ENCODE data around the gene ADAT2.
"Not testable (repeated sequence)": the region's sequence is repeated elsewhere in the genome, so short reads cannot be mapped to it uniquely, and the experiment has no call there.

The ADAT2 gene

GRCh38 chr6:143450453-143451371 lies at the start of gene ADAT2, which contains the start of gene PEX3:
Gene ADAT2 (minus strand): TSS chr6:143450695. CDS start chr6:143450658, 37 bp downstream.
Gene PEX3 (plus strand): TSS chr6:143450805. CDS start chr6:143451043, 238 bp downstream.
- DNase-seq (ENCODE audit: low spot score), result peak; percentile 82

- no peak for DNase-seq (ENCODE audit: low spot score)
Observed at GRCh38 chr6:143498428-143498827, 47.9 kb upstream of the ADAT2 start.

GRCh38 chr6:143496974-143497373 lies 46.5 kb upstream of the ADAT2 start:
- no peak for DNase-seq (ENCODE audit: low spot score)

DNA sequence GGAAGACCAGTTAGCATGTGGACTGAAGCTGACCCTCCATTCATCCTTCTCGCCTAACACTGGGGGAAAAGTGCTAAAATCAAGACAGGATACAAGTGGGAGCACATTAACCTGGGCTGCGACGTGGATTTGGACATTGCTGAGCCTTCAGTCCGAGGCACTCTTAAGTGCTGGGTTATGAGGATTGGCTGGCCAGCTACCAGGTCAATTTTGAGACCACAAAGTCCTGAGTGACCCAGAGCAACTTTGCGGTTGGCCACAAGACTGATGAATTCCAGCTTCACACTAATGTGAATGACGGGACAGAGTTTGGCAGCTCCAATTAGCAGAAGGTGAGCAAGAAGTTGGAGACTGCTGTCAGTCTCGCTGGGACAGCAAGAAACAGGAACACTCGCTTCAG lies 40.3 kb upstream of the ADAT2 start:
- DNase-seq (ENCODE audit: low spot score), result no peak

GRCh38 chr6:143490244-143490643 lies 39.7 kb upstream of the ADAT2 start:
- no peak for DNase-seq (ENCODE audit: low spot score)

DNA sequence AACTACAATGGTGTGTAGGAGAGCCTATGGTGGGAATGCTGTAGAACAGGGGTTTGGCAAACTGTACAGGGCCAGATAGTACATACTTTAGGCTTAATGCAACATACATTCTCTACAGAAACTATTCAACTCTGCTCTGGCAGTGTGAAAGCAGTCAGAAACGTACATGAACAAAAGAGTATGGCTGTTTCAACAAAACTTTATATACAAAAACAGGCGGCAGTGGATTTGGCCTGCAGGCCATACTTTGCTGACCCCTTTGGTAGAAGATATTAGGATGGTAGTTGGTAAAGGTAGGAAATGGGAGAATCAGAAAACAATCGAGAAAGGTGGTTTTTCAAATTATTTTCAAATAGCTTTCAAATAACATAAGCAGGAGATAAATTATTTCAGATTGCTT lies 36.3 kb upstream of the ADAT2 start:
- no peak for DNase-seq (ENCODE audit: low spot score)

- no peak for DNase-seq (ENCODE audit: low spot score)
Observed at GRCh38 chr6:143485967-143486366, 35.5 kb upstream of the ADAT2 start.

DNA sequence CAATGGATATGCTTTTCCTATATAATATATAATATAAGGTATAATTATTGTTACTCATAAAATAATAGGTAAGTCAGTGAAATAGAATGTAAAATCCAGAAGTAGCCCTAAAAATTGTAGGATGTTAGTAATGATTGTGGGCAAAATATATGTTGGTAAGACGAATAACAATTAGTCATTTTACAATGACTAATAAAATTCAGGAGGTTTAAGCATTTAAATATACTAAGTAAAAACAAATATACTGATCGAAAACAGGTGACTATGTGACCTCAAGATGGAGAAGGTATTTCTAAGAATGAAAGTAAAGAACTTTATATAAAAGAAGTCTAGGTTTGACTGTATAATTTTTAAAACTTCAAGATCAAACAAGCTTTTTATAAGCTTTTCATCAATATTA lies 32.1 kb upstream of the ADAT2 start:
- no peak for DNase-seq (ENCODE audit: low spot score)

DNA sequence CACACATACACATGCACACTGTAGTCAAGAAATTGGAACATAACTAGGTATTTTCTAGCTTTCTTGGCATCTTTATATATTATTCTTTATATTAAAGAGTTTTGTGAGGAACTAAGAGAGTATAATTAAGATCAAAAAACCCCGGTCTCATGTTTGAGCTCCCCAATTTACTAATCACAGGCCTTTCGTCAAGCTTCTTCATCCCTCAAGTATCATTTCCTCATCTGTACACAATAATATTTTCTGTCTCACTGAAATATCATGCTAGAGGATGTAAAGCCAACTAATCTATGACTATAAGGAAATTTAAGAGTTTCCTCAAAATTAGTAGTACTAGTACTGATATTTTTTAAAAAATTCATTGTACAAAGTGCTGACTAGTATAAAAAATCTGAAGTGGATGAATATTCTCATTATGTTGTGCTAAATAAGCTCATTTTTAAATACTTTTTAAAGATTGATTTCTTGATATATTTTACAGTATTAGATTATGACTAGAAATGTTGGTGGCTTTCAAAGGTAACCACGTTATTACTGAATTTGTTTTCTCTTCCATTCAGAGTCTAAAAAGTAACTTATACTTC lies 28.1 kb upstream of the ADAT2 start:
- no peak for DNase-seq (ENCODE audit: low spot score)

GRCh38 chr6:143476545-143476944 lies 26.1 kb upstream of the ADAT2 start:
- DNase-seq (ENCODE audit: low spot score), result no peak

- no peak for DNase-seq (ENCODE audit: low spot score)
Observed at GRCh38 chr6:143471822-143472221, 21.3 kb upstream of the ADAT2 start.

DNA sequence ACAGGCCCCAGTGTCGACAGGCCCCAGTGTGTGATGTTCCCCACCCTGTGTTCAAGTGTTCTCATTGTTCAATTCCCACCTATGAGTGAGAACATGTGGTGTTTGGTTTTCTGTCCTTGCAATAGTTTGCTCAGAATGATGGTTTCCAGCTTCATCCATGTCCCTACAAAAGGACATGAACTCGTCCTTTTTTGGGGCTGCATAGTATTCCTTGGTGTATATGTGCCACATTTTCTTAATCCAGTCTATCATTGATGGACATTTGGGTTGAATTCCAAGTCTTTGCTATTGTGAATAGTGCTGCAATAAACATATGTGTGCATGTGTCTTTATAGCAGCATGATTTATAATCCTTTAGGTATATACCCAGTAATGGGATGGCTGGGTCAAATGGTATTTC lies 18.3 kb upstream of the ADAT2 start:
- DNase-seq (ENCODE audit: low spot score), result not testable (repeated sequence)

- DNase-seq (ENCODE audit: low spot score), result no peak
Observed at GRCh38 chr6:143468026-143468425, 17.5 kb upstream of the ADAT2 start.

- DNase-seq (ENCODE audit: low spot score), result no peak
Observed at GRCh38 chr6:143465546-143465945, 15.1 kb upstream of the ADAT2 start.

DNA sequence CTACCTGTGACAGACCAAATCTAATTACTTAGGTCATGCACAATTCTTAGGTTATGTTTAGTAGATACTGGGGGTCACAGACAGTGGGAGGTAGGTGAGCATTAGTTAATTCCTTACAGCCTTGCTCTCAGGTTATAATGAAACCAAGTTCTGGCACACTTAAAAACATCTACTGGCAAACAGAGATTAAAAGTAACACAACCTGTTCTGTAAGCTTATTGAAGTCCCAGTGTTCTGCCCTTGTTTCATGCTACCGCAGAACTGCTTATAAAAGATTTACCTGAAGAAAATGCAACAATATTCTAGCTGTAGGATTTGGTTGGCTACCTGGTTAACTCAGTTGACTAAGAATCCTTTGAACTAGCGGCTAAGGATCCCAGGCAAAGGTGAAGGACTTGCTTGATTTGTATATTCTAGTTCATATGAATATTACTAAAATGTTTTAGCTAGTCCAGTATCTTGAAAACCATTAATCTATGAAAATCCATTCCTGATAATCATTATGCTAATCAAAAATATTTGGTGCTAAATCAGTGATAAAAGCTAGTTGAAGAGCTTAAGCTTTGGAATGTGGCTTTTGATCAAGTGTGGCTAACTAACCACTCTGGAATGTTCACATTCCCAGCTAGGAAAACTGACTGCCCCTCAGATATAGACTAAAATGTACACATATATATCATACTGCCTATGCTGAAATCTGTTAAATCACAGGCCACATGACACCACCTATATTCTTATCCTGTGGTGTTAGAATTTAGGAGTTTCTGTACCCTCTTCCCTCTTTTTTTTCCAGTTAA lies 7.3 kb upstream of the ADAT2 start:
- no peak for DNase-seq (ENCODE audit: low spot score)

DNA sequence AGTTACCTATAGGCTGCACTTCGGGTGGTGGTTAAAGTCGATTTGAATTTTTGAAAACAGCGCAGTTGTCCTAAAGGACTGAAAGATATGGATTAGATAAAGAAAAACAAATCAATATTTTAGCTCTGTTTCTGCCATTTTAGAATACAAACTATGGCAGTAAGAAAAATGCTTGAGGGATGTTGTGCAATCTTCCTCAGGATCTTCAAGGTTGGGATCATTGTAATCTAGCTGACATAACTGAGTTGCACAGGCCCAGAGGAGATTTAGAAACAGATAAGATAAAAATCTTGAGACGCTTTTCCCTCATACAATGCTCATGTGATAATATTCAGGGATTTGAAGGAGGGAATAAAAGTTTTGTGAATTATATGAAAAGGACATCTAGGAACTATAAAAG lies 1.0 kb upstream of the ADAT2 start:
- no peak for DNase-seq (ENCODE audit: low spot score)

- peak; percentile 55 for DNase-seq (ENCODE audit: low spot score)
Observed at GRCh38 chr6:143449714-143450452, 612 bp downstream of the ADAT2 start.

- DNase-seq (ENCODE audit: low spot score), result no peak
Observed at GRCh38 chr6:143449082-143449713, 1.3 kb downstream of the ADAT2 start.

GRCh38 chr6:143447865-143448264 lies 2.6 kb downstream of the ADAT2 start:
- DNase-seq (ENCODE audit: low spot score), result not testable (repeated sequence)

DNA sequence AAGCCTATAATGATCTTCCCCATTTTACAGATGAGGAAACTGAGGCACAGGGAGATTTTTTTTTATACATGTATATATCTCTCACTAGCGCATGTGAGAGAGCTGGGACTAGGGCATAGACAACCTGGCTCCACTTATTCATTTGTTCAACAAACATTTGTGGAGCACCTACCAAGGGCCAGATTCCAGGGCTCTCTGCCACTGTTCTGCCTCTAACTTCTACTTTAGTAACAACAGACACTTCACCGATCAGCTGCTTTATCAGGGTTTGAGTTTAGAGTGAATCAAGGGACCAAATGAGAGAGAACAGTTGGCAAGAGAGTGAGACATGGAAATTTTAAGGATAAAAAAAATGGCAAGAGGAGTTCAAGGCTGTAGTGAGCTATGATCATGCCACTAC lies 7.4 kb downstream of the ADAT2 start:
- DNase-seq (ENCODE audit: low spot score), result no peak
